Cardiac muscle cell (in vitro differentiated cells and primary cell): Measurements from ENCODE around the gene L3MBTL4. TPM values are rescaled to one million over a fixed set of nuclear protein-coding genes. Genes with fewer than 3 reads are reported as not detected.

Experiments
- DNase-seq, 2 donors: peaks; one replicate each; pipeline versions ENCODE4 v3.0.0 to v3.0.0-alpha.2; 2010 to 2017; ENCODE audit warnings: low read depth in 1 of 2, low spot score in 1 of 2
- H3K27ac ChIP-seq: fragments of 200-600 bp; sonication (generic); 2 replicates; pipeline ENCODE4 v1.5.1; 2016
- H3K27me3 ChIP-seq: fragments of 200-600 bp; sonication (generic); 2 replicates; pipeline ENCODE4 v1.6.0; 2016; ENCODE audit warnings: control low read depth
- H3K36me3 ChIP-seq: fragments of 200-600 bp; sonication (generic); 2 replicates; pipeline ENCODE4 v1.5.1; 2016; ENCODE audit warnings: control low read depth
- H3K4me1 ChIP-seq: fragments of 200-600 bp; sonication (generic); 2 replicates; pipeline ENCODE4 v1.8.1; 2017; ENCODE audit warnings: low read depth, mild to moderate bottlenecking, mixed run types
- H3K4me3 ChIP-seq: fragments of 200-600 bp; sonication (generic); 2 replicates; pipeline ENCODE4 v1.5.1; 2016; ENCODE audit warnings: mild to moderate bottlenecking
- H3K9me3 ChIP-seq: fragments of 200-600 bp; sonication (generic); 2 replicates; pipeline ENCODE4 v1.5.1; 2017; ENCODE audit warnings: low read depth, mild to moderate bottlenecking, control low read depth
- CTCF ChIP-seq: IDR thresholded peaks from 2 replicates; pipeline ENCODE4 v1.5.1; 2012; ENCODE audit warnings: low read depth, mild to moderate bottlenecking, low read length
- polyA plus RNA-seq: library from polyadenylated mRNA; unstranded; fragments of >200 nt; fragmentation: Nextera tagmentation; extraction: Ambion mirVana; gene quantifications from 2 replicates; pipeline ENCODE4 v1.2.1, GENCODE V29; 2016
- total RNA-seq: library from RNA; depleted of rRNA; stranded (reverse); fragments of >200 nt; gene quantifications from 2 replicates; pipeline ENCODE4 v1.2.3, GENCODE V29; 2016

Gene L3MBTL4
- total RNA-seq (5.8 and 7.7 TPM in 2 replicates), polyA plus RNA-seq (4.4 and 9.3 TPM in 2 replicates)

GRCh38 chr18:6414723-6415417, at the start of gene L3MBTL4:
TSS of gene L3MBTL4 (minus strand) at chr18:6414911. CDS start at chr18:6311625, 103,286 bp downstream.
- H3K36me3 ChIP-seq, result no peaks in the 10 kb centered on the region
- H3K4me3 ChIP-seq, result peak within 1 kb of the TSS; percentile 98
- peak in 1 of 2 donors; percentile 60 for DNase-seq
- peaks cover 31% of the 10 kb centered on the region for H3K27me3 ChIP-seq
- H3K4me1 ChIP-seq, result no peaks in the 10 kb centered on the region
- H3K9me3 ChIP-seq, result no peaks in the 10 kb centered on the region
- no peak for TF ChIP-seq CTCF
- no peak within 1 kb of the TSS for H3K27ac ChIP-seq

- Histone ChIP-seq H3K4me1 (no peaks in the 10 kb centered on the region), H3K27ac (no peak overlapping the region), H3K4me3 (no peak overlapping the region), H3K27me3 (no peaks in the 10 kb centered on the region), H3K36me3 (no peaks in the 10 kb centered on the region), H3K9me3 (no peaks in the 10 kb centered on the region)
- DNase-seq, result no peak
- TF ChIP-seq CTCF, result no peak
Measured at GRCh38 chr18:6452194-6452593, 37.5 kb upstream of the L3MBTL4 start.

- no peak for DNase-seq
- no peak for TF ChIP-seq CTCF
- Histone ChIP-seq H3K36me3 (no peaks in the 10 kb centered on the region), H3K27ac (no peak overlapping the region), H3K27me3 (no peaks in the 10 kb centered on the region), H3K4me3 (no peak overlapping the region), H3K4me1 (peaks cover 3% of the 10 kb centered on the region), H3K9me3 (no peaks in the 10 kb centered on the region)
Measured at GRCh38 chr18:6449213-6449612, 34.5 kb upstream of the L3MBTL4 start.

- no peak for DNase-seq
- peaks cover 9% of the 10 kb centered on the region for H3K4me1 ChIP-seq
- no peaks in the 10 kb centered on the region for H3K36me3 ChIP-seq
- H3K27ac ChIP-seq, result peak overlapping the region; percentile 3
- H3K9me3 ChIP-seq, result no peaks in the 10 kb centered on the region
- H3K27me3 ChIP-seq, result no peaks in the 10 kb centered on the region
- no peak overlapping the region for H3K4me3 ChIP-seq
- no peak for TF ChIP-seq CTCF
Measured at GRCh38 chr18:6444466-6445228, 29.9 kb upstream of the L3MBTL4 start.

GRCh38 chr18:6441200-6441599, 26.5 kb upstream of the L3MBTL4 start:
- no peaks in the 10 kb centered on the region for H3K9me3 ChIP-seq
- H3K27me3 ChIP-seq, result no peaks in the 10 kb centered on the region
- no peak overlapping the region for H3K4me3 ChIP-seq
- no peak for TF ChIP-seq CTCF
- H3K4me1 ChIP-seq, result peaks cover 9% of the 10 kb centered on the region
- no peaks in the 10 kb centered on the region for H3K36me3 ChIP-seq
- H3K27ac ChIP-seq, result no peak overlapping the region
- DNase-seq, result peak; percentile 2 to 26
